Upper lobe of right lung (tissue), 1 donor: ENCODE measurements around the gene COL3A1. TPM values are rescaled to one million over a fixed set of nuclear protein-coding genes. Genes with fewer than 3 reads are reported as not detected.

Source experiments
- ATAC-seq: fragments of 200-7000 bp; cut with Tn5 transposase; one replicate; pipeline ENCODE4 v1.9.1; 2020; ENCODE audit warnings: mild to moderate bottlenecking, moderate library complexity
- DNase-seq: peaks from one replicate; pipeline ENCODE4 v3.0.0-alpha.2; 2020
- H3K27ac ChIP-seq: fragments of 200-600 bp; one replicate; pipeline ENCODE4 v1.8.0; 2022
- H3K27me3 ChIP-seq: fragments of 200-600 bp; one replicate; pipeline ENCODE4 v1.8.0; 2022; ENCODE audit warnings: mild to moderate bottlenecking
- H3K36me3 ChIP-seq: fragments of 200-600 bp; one replicate; pipeline ENCODE4 v1.8.0; 2022
- H3K4me1 ChIP-seq: fragments of 200-600 bp; one replicate; pipeline ENCODE4 v1.8.0; 2022
- H3K4me3 ChIP-seq: fragments of 200-600 bp; one replicate; pipeline ENCODE4 v1.8.0; 2022; ENCODE audit warnings: mild to moderate bottlenecking
- H3K9me3 ChIP-seq: fragments of 200-600 bp; one replicate; pipeline ENCODE4 v1.8.0; 2022
- intact Hi-C: fragments of 100-400 bp; cut with DNase I; formaldehyde crosslinking; loops from one replicate; pipeline ENCODE4 v1.11.0; 2022
- total RNA-seq: library from RNA; stranded (reverse); fragmentation: NEBNext Ultra II Directional; extraction: Animal tissue kit (Norgen Biotek cat#: 25700); gene quantifications from one replicate; pipeline ENCODE4 v1.2.1, GENCODE V29; 2021
- TF ChIP-seq, protein P1 (sequence below): fragments of 200-600 bp; IDR thresholded peaks from one replicate; pipeline ENCODE4 v1.8.0; 2022; ENCODE audit warnings: antibody characterized with exemption
- donor health status: DM: no; HTN: yes; CAD: no; lungs with severe emphysema.

COL3A1 gene
- total RNA-seq, 1 donor from 2014 or later, result 188 TPM

DNA sequence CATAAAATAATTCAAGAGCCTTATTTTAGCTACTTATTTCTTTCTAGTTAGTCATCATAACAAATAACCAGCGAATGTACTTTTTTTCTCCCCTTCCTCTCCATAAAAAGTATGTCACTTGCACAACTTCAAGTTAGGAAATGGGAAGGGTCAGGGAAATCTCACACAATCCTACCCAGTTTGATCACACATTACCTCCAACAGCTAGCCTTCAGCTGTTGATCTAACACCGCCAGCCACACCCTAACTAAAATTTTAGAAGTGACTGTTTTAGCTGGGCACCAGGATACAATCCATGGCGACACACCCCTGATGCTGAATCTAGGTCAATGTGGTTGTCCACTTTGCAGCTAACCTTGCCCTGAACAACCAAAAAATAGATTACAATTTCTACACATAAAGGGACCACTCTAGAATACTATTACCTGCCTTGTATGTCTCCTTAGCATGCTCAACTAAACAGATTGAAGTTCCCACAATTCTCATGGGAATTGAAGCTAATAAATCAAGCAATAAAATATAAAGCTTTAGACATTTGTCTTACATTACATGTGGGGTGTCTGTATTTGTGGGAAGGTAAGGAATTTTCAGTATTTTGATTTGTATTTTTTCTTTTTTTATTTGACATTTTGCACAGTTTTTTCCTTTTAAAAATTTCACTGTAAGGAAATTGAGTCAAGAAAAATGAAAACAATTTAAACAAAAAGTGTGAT lies 7.3 kb upstream of the COL3A1 start:
- DNase-seq, result no peak
- Histone ChIP-seq H3K4me1 (no peaks in the 10 kb centered on the region), H3K9me3 (no peaks in the 10 kb centered on the region), H3K27ac (no peak overlapping the region), H3K4me3 (no peak overlapping the region), H3K27me3 (no peaks in the 10 kb centered on the region), H3K36me3 (no peaks in the 10 kb centered on the region)
- no peak for ATAC-seq
- intact Hi-C loops, result no loop called here
- TF ChIP-seq, protein P1, sequence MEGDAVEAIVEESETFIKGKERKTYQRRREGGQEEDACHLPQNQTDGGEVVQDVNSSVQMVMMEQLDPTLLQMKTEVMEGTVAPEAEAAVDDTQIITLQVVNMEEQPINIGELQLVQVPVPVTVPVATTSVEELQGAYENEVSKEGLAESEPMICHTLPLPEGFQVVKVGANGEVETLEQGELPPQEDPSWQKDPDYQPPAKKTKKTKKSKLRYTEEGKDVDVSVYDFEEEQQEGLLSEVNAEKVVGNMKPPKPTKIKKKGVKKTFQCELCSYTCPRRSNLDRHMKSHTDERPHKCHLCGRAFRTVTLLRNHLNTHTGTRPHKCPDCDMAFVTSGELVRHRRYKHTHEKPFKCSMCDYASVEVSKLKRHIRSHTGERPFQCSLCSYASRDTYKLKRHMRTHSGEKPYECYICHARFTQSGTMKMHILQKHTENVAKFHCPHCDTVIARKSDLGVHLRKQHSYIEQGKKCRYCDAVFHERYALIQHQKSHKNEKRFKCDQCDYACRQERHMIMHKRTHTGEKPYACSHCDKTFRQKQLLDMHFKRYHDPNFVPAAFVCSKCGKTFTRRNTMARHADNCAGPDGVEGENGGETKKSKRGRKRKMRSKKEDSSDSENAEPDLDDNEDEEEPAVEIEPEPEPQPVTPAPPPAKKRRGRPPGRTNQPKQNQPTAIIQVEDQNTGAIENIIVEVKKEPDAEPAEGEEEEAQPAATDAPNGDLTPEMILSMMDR, result no peak

DNA sequence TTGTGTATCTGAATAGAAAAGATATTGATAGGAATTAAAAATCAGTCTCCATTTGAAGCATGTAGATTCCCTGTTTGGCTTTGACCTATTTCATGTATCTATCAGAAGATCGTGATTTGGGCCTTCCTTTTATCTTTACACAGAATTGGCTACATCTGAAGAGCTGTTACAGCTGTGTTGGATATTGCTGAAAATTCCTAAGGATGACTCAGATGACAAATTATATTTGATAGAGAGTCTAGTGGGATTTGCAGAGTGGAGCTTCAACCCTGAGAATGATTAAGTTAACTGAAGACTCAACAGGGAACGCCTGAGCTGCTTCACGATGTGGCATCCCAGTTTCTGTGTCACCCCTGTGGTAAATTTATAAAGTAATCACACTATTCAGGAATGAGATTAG lies 4.9 kb upstream of the COL3A1 start:
- TF ChIP-seq, protein P1, result no peak
- ATAC-seq, result no peak

DNA sequence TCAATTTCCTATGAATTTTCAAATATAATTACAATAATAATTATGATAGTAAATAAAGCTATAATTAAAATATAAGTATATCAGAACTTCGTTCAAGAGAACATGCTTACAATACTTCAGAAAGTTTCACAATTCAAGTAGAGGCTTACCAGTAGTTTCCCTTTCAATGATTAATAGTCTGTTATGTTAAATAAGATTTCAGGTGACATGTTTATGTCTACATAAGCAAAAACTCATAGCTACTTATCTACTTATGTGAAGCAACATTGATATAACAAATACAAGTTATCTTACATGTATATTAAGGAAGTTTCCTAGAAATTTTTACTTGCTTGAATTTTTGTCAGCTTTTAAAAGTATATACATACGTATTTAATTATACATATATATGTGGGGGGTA lies 4.5 kb upstream of the COL3A1 start:
- no peak for DNase-seq
- intact Hi-C loops, result loop anchor here (10.0 kb wide), 1 partner anchor 445 kb away; no protein-coding TSS in a partner anchor
- Histone ChIP-seq H3K27me3 (no peaks in the 10 kb centered on the region), H3K36me3 (no peaks in the 10 kb centered on the region), H3K9me3 (no peaks in the 10 kb centered on the region), H3K4me3 (no peak overlapping the region), H3K4me1 (no peaks in the 10 kb centered on the region), H3K27ac (no peak overlapping the region)
- TF ChIP-seq, protein P1, result no peak
- no peak for ATAC-seq

More for the DNA sequence above, 4.9 kb upstream of the COL3A1 start:
- intact Hi-C loops, result no loop called here
- no peak overlapping the region for H3K4me3 ChIP-seq
- H3K36me3 ChIP-seq, result no peaks in the 10 kb centered on the region
- H3K27ac ChIP-seq, result no peak overlapping the region
- H3K9me3 ChIP-seq, result no peaks in the 10 kb centered on the region
- DNase-seq, result no peak
- no peaks in the 10 kb centered on the region for H3K27me3 ChIP-seq
- no peaks in the 10 kb centered on the region for H3K4me1 ChIP-seq

DNA sequence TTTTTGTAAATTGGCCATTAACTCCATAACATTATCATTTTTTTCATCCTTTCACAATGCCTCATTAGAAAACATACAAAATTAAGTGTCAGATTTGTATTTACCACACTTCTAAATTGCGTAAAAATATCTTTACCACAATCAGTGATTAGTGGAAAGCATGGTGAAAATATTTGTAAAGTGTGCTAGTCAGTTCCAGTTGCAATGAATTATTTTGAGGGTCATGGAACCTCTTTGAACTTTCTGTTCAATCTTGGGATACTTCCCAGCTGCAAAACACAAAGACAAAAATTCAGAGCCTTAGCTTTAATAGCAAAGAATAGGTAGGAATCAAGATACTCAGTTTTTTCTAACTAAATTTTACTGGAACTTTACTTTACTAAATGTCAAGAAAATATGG lies 4.0 kb upstream of the COL3A1 start:
- H3K27ac ChIP-seq, result no peak overlapping the region
- TF ChIP-seq, protein P1, result no peak

DNA sequence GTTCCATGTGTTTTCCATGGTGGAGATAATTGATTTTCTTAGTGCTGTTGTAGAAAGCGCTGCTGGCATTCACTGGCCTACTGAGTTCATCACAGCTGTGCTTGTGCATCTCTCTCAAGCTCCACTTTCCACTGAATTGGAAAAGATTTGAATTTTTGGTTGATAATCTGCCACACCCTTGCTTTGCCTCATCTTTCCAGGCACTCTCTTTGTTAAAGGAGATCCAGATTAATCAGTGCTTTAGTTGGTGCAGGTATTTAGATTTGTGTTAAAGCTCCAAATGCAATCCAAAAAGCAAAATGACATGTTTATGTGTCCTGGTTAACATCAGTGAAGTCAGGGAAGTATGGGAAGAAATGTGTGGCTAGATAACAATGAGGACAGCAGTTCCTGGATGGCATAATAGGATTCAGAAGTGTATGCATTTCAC lies 2.7 kb upstream of the COL3A1 start:
- H3K27ac ChIP-seq, result no peak overlapping the region

More for the DNA sequence above, 4.0 kb upstream of the COL3A1 start:
- H3K27me3 ChIP-seq, result no peaks in the 10 kb centered on the region
- no peak overlapping the region for H3K4me3 ChIP-seq
- H3K9me3 ChIP-seq, result no peaks in the 10 kb centered on the region
- no peak for ATAC-seq
- DNase-seq, result no peak
- H3K36me3 ChIP-seq, result no peaks in the 10 kb centered on the region
- no peaks in the 10 kb centered on the region for H3K4me1 ChIP-seq
- intact Hi-C loops, result loop anchor here (10.0 kb wide), 1 partner anchor 445 kb away; no protein-coding TSS in a partner anchor

More for the DNA sequence above, 2.7 kb upstream of the COL3A1 start:
- ATAC-seq (no peak), DNase-seq (no peak)
- no peak overlapping the region for H3K4me3 ChIP-seq
- H3K9me3 ChIP-seq, result no peaks in the 10 kb centered on the region
- intact Hi-C loops, result loop anchor here (10.0 kb wide), 1 partner anchor 447 kb away; no protein-coding TSS in a partner anchor
- TF ChIP-seq, protein P1, result no peak
- H3K27me3 ChIP-seq, result no peaks in the 10 kb centered on the region
- H3K4me1 ChIP-seq, result no peaks in the 10 kb centered on the region
- H3K36me3 ChIP-seq, result no peaks in the 10 kb centered on the region
